Tibial nerve (tissue), 4 donors: ENCODE data around the gene DTNBP1. TPM values are rescaled to one million over a fixed set of nuclear protein-coding genes. Genes with fewer than 3 reads are reported as not detected.

Source experiments
- DNase-seq, 2 donors: peaks; one replicate each; pipeline ENCODE4 v3.0.0-alpha.2; 2019; ENCODE audit warnings: low spot score in 2 of 2
- H3K27ac ChIP-seq, 4 donors: fragments of 200-600 bp; sonication (generic) in 3 of 4; one replicate each; pipeline ENCODE4 v1.5.1; 2017 to 2019; ENCODE audit warnings: mild to moderate bottlenecking in 1 of 4
- H3K27me3 ChIP-seq, 2 donors: fragments of 200-600 bp; sonication (generic) in 1 of 2; one replicate each; pipeline versions ENCODE4 v1.5.1 to v1.6.0; 2017 to 2019
- H3K36me3 ChIP-seq, 3 donors: fragments of 200-600 bp; sonication (generic); one replicate each; pipeline ENCODE4 v1.5.1; 2018 to 2019
- H3K4me1 ChIP-seq, 4 donors: fragments of 200-600 bp; sonication (generic) in 3 of 4; one replicate each; pipeline ENCODE4 v1.5.1; 2017 to 2019
- H3K4me3 ChIP-seq, 4 donors: fragments of 200-600 bp; sonication (generic) in 3 of 4; one replicate each; pipeline ENCODE4 v1.5.1; 2017 to 2019; ENCODE audit warnings: mild to moderate bottlenecking in 1 of 4, moderate library complexity in 1 of 4
- H3K9me3 ChIP-seq, 4 donors: fragments of 200-600 bp; sonication (generic) in 3 of 4; one replicate each; pipeline ENCODE4 v1.5.1; 2017 to 2019
- CTCF ChIP-seq, 5 experiments: fragments of 200-600 bp in 3 of 5; fragments of 450-650 bp in 2 of 5; sonication (generic) in 3 of 5; IDR thresholded peaks; one replicate each; pipeline ENCODE4 v1.5.1; 2016 to 2019; ENCODE audit warnings: antibody characterized with exemption in 5 of 5, mild to moderate bottlenecking in 3 of 5, moderate library complexity in 2 of 5
- EP300 ChIP-seq, 2 donors: sonication (generic); formaldehyde crosslinking; IDR thresholded peaks; one replicate each; pipeline ENCODE4 v1.6.1; 2017; ENCODE audit warnings: antibody characterized with exemption in 2 of 2, mild to moderate bottlenecking in 1 of 2
- POLR2A ChIP-seq, 2 donors: fragments of 450-650 bp; IDR thresholded peaks; one replicate each; pipeline ENCODE4 v1.6.1; 2017; ENCODE audit warnings: antibody characterized with exemption in 2 of 2, mild to moderate bottlenecking in 2 of 2, moderate library complexity in 2 of 2
- WGBS, 2 donors: methylation state at CpG; one replicate each; pipeline ENCODE4 v1.1.5; 2018; 5-methylcytosine and 5-hydroxymethylcytosine counted together
- total RNA-seq, 4 donors: library from RNA; depleted of rRNA; stranded (reverse); fragments of >200 nt; gene quantifications; one replicate each; pipeline ENCODE4 v1.1.0, GENCODE V29; 2016

The DTNBP1 gene
- total RNA-seq, 4 donors from 2014 or later = 14.7 to 36.6 (median 16.1) TPM

GRCh38 chr6:15550546-15551123 lies 112.2 kb downstream of the DTNBP1 start:
- H3K4me1 ChIP-seq = peaks cover 0 to 8% (median 0%) of the 10 kb centered on the region in 4 donors
- DNase-seq = no peak
- no peaks in the 10 kb centered on the region for H3K36me3 ChIP-seq
- no peak overlapping the region for H3K4me3 ChIP-seq
- no peaks in the 10 kb centered on the region for H3K27me3 ChIP-seq
- no peak overlapping the region for H3K27ac ChIP-seq
- H3K9me3 ChIP-seq = no peaks in the 10 kb centered on the region
- no peak for TF ChIP-seq CTCF (IDR thresholded peaks at IDR 0.05)
- no peak for TF ChIP-seq EP300 (IDR thresholded peaks at IDR 0.05)
- TF ChIP-seq POLR2A (IDR thresholded peaks at IDR 0.05) = no peak
- 86 to 100% methylated on average over 2 of the region's 2 CpGs for WGBS, 2 donors

GRCh38 chr6:15549371-15549770 lies 113.5 kb downstream of the DTNBP1 start:
- no peaks in the 10 kb centered on the region for H3K27me3 ChIP-seq
- no peak overlapping the region for H3K27ac ChIP-seq
- WGBS, 2 donors = 85 to 91% methylated on average over 14 of the region's 14 CpGs
- H3K9me3 ChIP-seq = no peaks in the 10 kb centered on the region
- DNase-seq = no peak
- H3K36me3 ChIP-seq = no peaks in the 10 kb centered on the region
- H3K4me1 ChIP-seq = peaks cover 0 to 8% (median 0%) of the 10 kb centered on the region in 4 donors
- H3K4me3 ChIP-seq = no peak overlapping the region
- TF ChIP-seq EP300 (IDR thresholded peaks at IDR 0.05) = no peak
- TF ChIP-seq POLR2A (IDR thresholded peaks at IDR 0.05) = no peak
- no peak for TF ChIP-seq CTCF (IDR thresholded peaks at IDR 0.05)

GRCh38 chr6:15547400-15547799 lies 115.4 kb downstream of the DTNBP1 start:
- Histone ChIP-seq H3K4me1 (peaks cover 0 to 4% (median 0%) of the 10 kb centered on the region in 4 donors), H3K27ac (no peak overlapping the region), H3K9me3 (no peaks in the 10 kb centered on the region), H3K4me3 (no peak overlapping the region), H3K36me3 (no peaks in the 10 kb centered on the region), H3K27me3 (no peaks in the 10 kb centered on the region)
- no peak for TF ChIP-seq CTCF (IDR thresholded peaks at IDR 0.05)
- TF ChIP-seq EP300 (IDR thresholded peaks at IDR 0.05) = no peak
- TF ChIP-seq POLR2A (IDR thresholded peaks at IDR 0.05) = no peak
- WGBS, 2 donors = 88 to 92% methylated on average over 5 of the region's 5 CpGs
- no peak for DNase-seq

GRCh38 chr6:15546591-15546990 lies 116.2 kb downstream of the DTNBP1 start:
- WGBS, 2 donors = 64 to 65% methylated on average over 5 of the region's 5 CpGs

More at GRCh38 chr6:15546591-15546990, 116.2 kb downstream of the DTNBP1 start:
- TF ChIP-seq CTCF (IDR thresholded peaks at IDR 0.05) (no peak), POLR2A (IDR thresholded peaks at IDR 0.05) (no peak), EP300 (IDR thresholded peaks at IDR 0.05) (no peak)
- Histone ChIP-seq H3K9me3 (no peaks in the 10 kb centered on the region), H3K4me3 (no peak overlapping the region), H3K27me3 (no peaks in the 10 kb centered on the region), H3K36me3 (no peaks in the 10 kb centered on the region), H3K27ac (no peak overlapping the region), H3K4me1 (peaks cover 0 to 4% (median 0%) of the 10 kb centered on the region in 4 donors)
- DNase-seq = no peak
